NOMO-1 treated with dmso at 0.1 percent for 144 hours (cell line): ENCODE results near the gene CPM.
"Not testable (repeated sequence)": the region's sequence is repeated elsewhere in the genome, so short reads cannot be mapped to it uniquely, and the experiment has no call there.

ENCODE experiments used
- DNase-seq: peaks from one replicate; lab custom pipeline; 2025; ENCODE audit not compliant: unreplicated experiment; lab: John Stamatoyannopoulos, UW

Gene CPM

DNA sequence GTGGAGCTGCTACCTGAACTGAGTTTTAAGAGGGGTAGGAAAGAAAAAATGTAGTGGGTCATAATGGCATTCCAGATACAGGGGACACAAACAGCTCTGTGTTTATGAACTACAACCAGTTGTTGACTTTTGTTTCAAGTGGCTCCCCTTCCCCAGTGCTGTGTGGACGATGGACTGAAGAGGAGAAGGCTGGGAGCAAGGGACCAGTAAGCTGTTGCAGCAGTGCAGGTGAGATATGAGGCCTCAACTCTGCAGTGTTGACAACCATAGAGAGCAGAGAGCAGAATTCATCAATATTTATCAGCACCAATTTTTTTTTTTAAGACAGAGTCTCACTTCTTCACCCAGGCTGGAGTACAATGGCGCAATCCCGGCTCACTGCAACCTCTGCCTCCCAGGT lies 78.4 kb downstream of the CPM start:
- no peak for DNase-seq

DNA sequence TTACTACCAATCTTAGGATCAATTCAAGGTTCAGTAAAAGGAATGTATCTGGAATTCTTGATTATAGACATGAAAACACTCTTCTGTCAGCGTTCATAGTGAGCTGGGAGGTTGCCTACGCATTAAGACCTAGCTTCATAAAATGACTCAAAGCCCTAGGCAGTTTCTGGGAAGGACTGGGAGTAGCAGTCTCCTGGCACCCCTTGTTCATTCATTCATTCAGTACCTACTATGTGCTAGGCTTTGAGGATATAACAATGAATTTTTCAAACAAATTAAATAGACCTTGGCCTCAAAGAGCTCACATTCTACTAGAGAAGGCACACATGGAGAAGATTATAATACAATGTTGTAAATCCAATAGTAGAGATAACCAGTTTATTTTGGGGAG lies 78.9 kb downstream of the CPM start:
- no peak for DNase-seq

DNA sequence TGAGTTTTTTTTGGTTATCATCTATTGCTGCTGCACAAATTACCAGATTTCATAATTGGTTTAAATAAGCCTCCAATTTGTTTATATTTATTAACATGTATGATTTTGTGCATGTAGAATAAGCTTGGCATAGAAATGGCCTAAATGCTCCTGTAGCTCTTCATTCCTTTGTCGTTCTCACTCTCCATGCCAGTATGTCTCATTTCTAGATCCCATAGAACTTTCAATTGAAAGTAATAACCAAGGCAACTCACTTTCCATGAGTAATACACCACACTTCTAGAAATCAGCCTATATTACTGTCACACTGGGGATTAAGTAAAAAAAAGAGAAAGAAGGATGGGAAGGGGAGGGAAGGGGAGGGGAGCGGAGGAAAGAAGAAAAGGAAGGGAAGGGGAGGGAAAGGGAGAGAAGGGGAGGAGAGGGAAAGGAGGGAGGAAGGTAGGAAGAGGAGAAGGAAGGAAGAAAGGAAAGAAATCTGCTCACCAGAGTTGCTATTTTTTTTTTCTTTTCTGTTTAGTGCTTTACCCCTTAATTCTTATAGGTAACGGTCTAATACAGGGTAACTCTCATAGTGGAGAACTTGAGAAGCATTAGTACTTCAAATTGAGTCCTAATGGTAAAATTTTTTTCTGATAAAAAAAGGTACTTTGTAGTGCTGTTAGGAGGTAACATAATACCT lies 79.4 kb downstream of the CPM start:
- DNase-seq: no peak

DNA sequence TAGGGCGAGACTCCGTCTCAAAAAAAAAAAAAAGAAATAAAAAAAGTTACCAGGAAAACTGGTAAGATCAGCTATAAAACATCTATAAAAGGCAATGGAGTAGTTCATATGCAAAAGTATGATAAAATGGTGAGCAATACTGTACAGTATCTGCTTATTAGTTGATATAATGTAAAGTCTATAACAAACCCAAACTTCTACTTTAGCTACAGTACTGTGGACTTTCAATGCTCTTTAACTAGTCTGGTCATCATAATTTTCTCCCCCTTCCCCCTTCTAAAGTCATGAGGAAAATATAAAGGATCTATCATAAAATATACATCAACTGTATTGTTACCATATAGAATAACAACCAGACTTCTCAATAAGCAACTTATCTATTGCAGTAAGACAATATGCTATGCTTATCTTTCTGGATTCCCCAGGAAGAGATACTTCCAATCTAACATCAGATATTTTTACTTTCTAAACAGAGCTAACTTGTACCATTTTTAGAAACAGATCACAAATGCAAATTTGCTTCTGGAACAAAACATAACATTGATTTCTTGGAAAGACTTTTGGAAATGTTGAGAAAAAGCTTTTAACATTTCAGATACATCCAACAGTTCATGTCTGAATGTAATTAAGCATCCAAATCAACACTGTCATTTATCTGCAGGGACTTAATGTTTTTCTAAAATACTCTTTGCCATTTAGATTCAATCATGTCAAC lies 81.2 kb downstream of the CPM start:
- DNase-seq: no peak

DNA sequence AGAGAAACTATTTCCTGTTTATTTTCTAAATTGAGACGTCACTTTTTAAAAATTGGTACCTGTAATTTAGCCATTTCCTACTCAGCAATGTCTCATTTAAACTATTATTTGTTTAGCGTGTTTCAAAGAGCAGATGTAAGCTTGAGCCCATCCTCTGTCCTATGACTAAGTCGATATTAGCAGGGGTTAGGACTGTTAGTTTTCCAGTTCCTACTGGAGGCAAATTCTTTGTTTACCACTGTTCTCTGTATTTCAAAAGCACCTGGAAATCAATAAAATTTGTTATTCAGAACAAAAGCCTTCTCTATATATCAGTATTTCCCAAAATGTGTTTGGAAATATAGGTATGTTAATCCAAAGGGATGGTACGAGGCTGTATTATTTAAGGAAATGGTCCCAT lies 82.6 kb downstream of the CPM start:
- no peak for DNase-seq

DNA sequence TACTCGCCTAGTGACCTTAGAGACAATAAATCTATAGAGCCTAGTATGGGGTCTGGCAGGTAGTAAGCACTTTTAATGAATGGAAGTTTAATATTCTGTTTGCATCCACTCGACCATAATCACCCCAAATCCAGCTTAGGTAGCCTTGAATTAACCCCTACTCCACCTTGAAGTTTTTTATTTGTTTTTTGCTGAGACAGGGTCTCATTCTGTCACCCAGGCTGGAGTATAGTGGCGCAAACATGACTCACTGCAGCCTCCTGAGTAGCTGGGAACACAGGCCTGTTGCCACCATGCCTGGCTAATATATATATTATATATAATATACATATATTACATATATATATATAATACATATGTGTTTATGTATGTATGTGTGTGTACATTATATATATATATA lies 86.2 kb downstream of the CPM start:
- no peak for DNase-seq

- no peak for DNase-seq
Observed at GRCh38 chr12:68844788-68845695, 87.9 kb downstream of the CPM start.

DNA sequence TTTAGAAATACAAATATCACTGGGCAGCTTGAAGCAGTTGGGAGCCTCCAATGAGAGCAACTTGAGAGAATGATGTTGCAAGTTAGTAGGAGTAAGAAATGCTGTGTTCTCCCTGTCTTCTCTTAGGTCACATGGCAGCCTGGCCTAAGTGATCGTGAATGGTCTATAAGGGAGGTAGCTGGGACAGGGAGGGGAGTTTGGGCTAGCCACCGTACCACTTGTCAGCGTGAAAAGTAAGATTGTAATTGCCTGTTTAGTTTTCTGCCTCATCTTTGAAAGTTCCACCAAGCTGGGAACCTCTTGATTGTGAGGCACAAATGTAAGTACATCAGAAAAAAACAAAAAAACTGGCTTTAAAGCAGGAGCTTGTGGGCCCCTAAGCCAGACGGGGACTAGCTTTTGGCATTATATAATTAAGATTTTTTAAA lies 88.6 kb downstream of the CPM start:
- no peak for DNase-seq

- no peak for DNase-seq
Observed at GRCh38 chr12:68842784-68843567, 90.0 kb downstream of the CPM start.

DNA sequence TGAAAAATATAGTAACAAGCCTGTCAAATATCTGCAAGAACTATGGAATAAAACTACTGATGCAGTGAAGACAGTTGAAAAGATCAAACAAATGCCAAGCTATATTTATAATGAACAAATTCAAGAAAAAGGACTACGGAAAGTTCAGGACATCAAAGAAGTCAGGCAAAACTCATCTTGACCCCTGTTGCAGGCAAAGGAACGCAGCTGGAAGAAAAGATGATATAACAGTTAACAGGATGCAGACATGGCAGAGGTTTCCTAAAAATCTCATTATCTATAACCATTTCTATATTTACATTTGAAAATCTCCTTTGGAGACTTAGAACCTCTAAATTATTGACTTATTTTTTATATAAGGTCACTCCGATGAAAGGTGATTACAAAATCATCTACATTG lies 90.8 kb downstream of the CPM start:
- DNase-seq: no peak

DNA sequence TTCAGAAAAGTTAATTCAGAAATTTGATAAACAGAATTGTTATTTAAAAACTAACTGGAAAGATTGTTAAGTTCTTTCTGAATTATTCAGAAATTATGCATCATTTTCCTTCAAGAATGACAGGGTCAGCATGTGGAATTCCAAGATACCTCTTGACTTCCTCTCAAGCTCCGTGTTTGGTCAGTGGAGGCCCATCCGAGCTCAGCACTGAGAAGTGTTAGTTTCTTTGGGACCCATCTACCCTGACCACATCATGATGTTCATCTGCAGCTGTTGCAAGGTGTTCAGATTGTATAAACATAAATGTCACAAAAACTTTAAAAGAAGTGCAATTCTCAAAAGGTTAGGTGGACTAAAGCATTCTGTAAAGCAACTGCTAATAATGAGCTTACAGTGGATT lies 91.3 kb downstream of the CPM start:
- no peak for DNase-seq

- not testable (repeated sequence) for DNase-seq
Observed at GRCh38 chr12:68841175-68841574, 91.8 kb downstream of the CPM start.

DNA sequence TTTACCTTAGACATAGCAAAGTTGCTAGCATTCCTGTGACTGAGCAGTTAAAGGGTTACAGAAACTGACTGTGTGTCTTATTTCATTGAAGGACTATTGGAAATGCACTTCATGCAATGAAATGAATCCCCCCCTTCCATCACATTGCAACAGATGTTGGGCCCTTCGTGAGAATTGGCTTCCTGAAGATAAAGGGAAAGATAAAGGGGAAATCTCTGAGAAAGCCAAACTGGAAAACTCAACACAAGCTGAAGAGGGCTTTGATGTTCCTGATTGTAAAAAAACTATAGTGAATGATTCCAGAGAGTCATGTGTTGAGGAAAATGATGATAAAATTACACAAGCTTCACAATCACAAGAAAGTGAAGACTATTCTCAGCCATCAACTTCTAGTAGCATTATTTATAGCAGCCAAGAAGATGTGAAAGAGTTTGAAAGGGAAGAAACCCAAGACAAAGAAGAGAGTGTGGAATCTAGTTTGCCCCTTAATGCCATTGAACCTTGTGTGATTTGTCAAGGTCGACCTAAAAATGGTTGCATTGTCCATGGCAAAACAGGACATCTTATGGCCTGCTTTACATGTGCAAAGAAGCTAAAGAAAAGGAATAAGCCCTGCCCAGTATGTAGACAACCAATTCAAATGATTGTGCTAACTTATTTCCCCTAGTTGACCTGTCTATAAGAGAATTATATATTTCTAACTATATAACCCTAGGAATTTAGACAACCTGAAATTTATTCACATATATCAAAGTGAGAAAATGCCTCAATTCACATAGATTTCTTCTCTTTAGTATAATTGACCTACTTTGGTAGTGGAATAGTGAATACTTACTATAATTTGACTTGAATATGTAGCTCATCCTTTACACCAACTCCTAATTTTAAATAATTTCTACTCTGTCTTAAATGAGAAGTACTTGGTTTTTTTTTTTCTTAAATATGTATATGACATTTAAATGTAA lies 93.5 kb downstream of the CPM start:
- DNase-seq: no peak

GRCh38 chr12:68838046-68838886 lies 94.7 kb downstream of the CPM start:
- DNase-seq: no peak

DNA sequence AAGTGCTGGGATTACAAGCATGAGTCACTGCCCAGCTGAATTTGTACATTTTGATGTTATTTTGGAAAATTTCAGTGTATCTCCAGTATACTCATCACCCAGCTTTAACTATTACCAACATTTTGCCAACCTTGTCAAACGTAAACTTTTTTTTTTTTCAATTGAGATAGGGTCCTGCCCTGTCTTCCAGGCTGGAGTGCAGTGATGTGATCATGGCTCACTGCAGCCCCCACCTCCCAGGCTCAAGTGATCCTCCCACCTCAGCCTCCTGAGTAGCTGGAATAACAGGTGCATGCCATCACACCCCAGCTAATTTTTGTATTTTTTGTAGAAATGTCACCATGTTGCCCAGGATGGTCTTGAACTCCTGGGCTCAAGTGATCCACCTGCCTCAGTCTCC lies 95.8 kb downstream of the CPM start:
- DNase-seq: no peak

GRCh38 chr12:68835333-68835908 lies 97.5 kb downstream of the CPM start:
- DNase-seq: no peak

GRCh38 chr12:68833508-68833907 lies 99.5 kb downstream of the CPM start:
- DNase-seq: no peak

DNA sequence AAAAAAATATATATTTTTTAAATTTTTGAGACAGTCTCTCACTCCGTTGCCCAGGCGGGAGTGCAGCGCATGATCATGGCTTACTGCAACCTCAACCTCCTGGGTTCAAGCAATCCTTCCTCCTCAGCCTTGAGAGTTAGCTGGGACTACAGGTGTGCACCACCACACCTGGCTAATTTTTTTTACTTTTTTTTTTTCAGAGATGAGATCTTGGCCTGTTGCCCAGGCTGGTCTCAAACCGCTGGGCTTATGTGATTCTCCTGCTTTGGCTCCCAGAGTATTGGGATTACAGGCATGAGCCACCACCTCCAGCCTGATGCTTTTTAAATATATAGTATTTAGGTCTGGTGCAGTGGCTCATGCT lies 100.5 kb downstream of the CPM start:
- no peak for DNase-seq
